CD14-positive monocyte (primary cell): ENCODE data around the gene ARID4B. TPM values are rescaled to one million over a fixed set of nuclear protein-coding genes. Genes with fewer than 3 reads are reported as not detected.

Experiments used
- DNase-seq, 3 donors: peaks; one replicate each; pipeline ENCODE4 v3.0.0-alpha.2; 2011 to 2022
- H2AFZ ChIP-seq: 2 replicates; pipeline ENCODE4 v1.6.0; 2012; ENCODE audit warnings: mild to moderate bottlenecking, low read depth, low read length, inconsistent platforms; ENCODE audit not compliant: insufficient read depth, poor library complexity, severe bottlenecking
- H3K27ac ChIP-seq, 2 donors: 1 replicate in 1 of 2; 2 replicates in 1 of 2; pipeline ENCODE4 v1.5.1; 2012 to 2013; ENCODE audit warnings: low read length in 2 of 2, control low read depth in 1 of 2, inconsistent platforms in 1 of 2, low read depth in 1 of 2, mild to moderate bottlenecking in 1 of 2
- H3K27me3 ChIP-seq, 2 donors: one replicate each; pipeline versions ENCODE4 v1.6.0 to v1.6.1; 2011 to 2013; ENCODE audit warnings: low read length in 2 of 2; ENCODE audit not compliant: control insufficient read depth in 2 of 2, insufficient read depth in 2 of 2
- H3K36me3 ChIP-seq, 2 donors: replicated peaks in 1 of 2; 1 replicate in 1 of 2; 2 replicates in 1 of 2; pipeline versions ENCODE4 v1.5.1 to v1.6.1; 2012 to 2013; ENCODE audit warnings: low read length in 2 of 2, control low read depth in 1 of 2, inconsistent platforms in 1 of 2, mild to moderate bottlenecking in 1 of 2; ENCODE audit not compliant: insufficient read depth in 2 of 2, control insufficient read depth in 1 of 2
- H3K4me1 ChIP-seq, 2 donors: 1 replicate in 1 of 2; 2 replicates in 1 of 2; pipeline versions ENCODE4 v1.5.1 to v1.6.1; 2012 to 2013; ENCODE audit warnings: low read length in 2 of 2, control low read depth in 1 of 2, inconsistent platforms in 1 of 2, mild to moderate bottlenecking in 1 of 2, moderate library complexity in 1 of 2; ENCODE audit not compliant: insufficient read depth in 2 of 2, control insufficient read depth in 1 of 2
- H3K4me2 ChIP-seq: replicated peaks from 2 replicates; pipeline ENCODE3; 2012; ENCODE audit warnings: low read length, moderate library complexity, mild to moderate bottlenecking; ENCODE audit not compliant: poor library complexity, severe bottlenecking; ENCODE audit errors: extremely low read depth
- H3K4me3 ChIP-seq, 3 experiments: fragments of 200-600 bp in 1 of 3; sonication (generic) in 1 of 3; replicated peaks in 1 of 3; 1 replicate in 2 of 3; 2 replicates in 1 of 3; pipeline ENCODE4 v1.5.1; 2011 to 2013; ENCODE audit warnings: low read length in 3 of 3, mild to moderate bottlenecking in 3 of 3, control low read depth in 2 of 3, low read depth in 2 of 3, inconsistent platforms in 1 of 3, moderate library complexity in 1 of 3
- H3K79me2 ChIP-seq: 2 replicates; pipeline ENCODE4 v1.6.0; 2012; ENCODE audit warnings: mild to moderate bottlenecking, control low read depth, inconsistent platforms, low read length, moderate library complexity; ENCODE audit not compliant: insufficient read depth
- H3K9ac ChIP-seq: 2 replicates; pipeline ENCODE4 v1.6.0; 2017; ENCODE audit warnings: low read length, mild to moderate bottlenecking; ENCODE audit not compliant: insufficient read depth, poor library complexity, severe bottlenecking
- H3K9me3 ChIP-seq, 2 donors: replicated peaks in 1 of 2; 1 replicate in 1 of 2; 2 replicates in 1 of 2; pipeline versions ENCODE4 v1.5.1 to v1.6.1; 2012 to 2013; ENCODE audit warnings: low read length in 2 of 2, control low read depth in 1 of 2; ENCODE audit not compliant: control insufficient read depth in 1 of 2, insufficient read depth in 1 of 2
- H4K20me1 ChIP-seq: 2 replicates; pipeline ENCODE4 v1.6.0; 2012; ENCODE audit warnings: mild to moderate bottlenecking, low read length, control low read depth, moderate library complexity; ENCODE audit not compliant: insufficient read depth
- H3K27ac Mint-ChIP-seq, 7 donors: one replicate each; pipeline ENCODE4 v1.8.0; 2020; ENCODE audit warnings: mild to moderate bottlenecking in 7 of 7, mixed read lengths in 7 of 7, moderate library complexity in 6 of 7, inconsistent platforms in 2 of 7
- H3K27me3 Mint-ChIP-seq, 3 donors: one replicate each; pipeline ENCODE4 v1.8.0; 2021 to 2022; ENCODE audit warnings: low read depth in 3 of 3, mild to moderate bottlenecking in 3 of 3, mixed read lengths in 3 of 3, moderate library complexity in 3 of 3, inconsistent platforms in 1 of 3
- H3K36me3 Mint-ChIP-seq, 2 donors: one replicate each; pipeline ENCODE4 v1.8.0; 2020; ENCODE audit warnings: mixed read lengths in 2 of 2, inconsistent platforms in 1 of 2, mild to moderate bottlenecking in 1 of 2
- H3K4me1 Mint-ChIP-seq: one replicate; pipeline ENCODE4 v1.8.0; 2020; ENCODE audit warnings: mild to moderate bottlenecking, mixed read lengths
- H3K4me3 Mint-ChIP-seq, 2 donors: one replicate each; pipeline ENCODE4 v1.8.0; 2020; ENCODE audit warnings: mild to moderate bottlenecking in 2 of 2, mixed read lengths in 2 of 2, moderate library complexity in 1 of 2
- H3K9me3 Mint-ChIP-seq, 7 donors: one replicate each; pipeline ENCODE4 v1.8.0; 2020 to 2022; ENCODE audit warnings: mixed read lengths in 7 of 7, mild to moderate bottlenecking in 6 of 7, moderate library complexity in 6 of 7, inconsistent platforms in 2 of 7
- CTCF ChIP-seq: fragments of 200-600 bp; IDR thresholded peaks from one replicate; pipeline ENCODE4 v1.8.0; 2022; ENCODE audit warnings: antibody characterized with exemption, mild to moderate bottlenecking
- WGBS: methylation state at CpG from one replicate; pipeline ENCODE4 v1.1.5; 2013; ENCODE audit warnings: missing lambda C conversion rate; ENCODE audit not compliant: insufficient coverage; 5-methylcytosine and 5-hydroxymethylcytosine counted together
- intact Hi-C, 2 donors: fragments of 100-400 bp; cut with micrococcal nuclease; formaldehyde crosslinking; loops; one replicate each; pipeline versions ENCODE4 v1.15.0 to v1.15.1; 2023
- polyA plus RNA-seq, 3 donors: library from polyadenylated mRNA; depleted of rRNA in 1 of 3; unstranded in 2 of 3; stranded (reverse) in 1 of 3; fragments of 300-500 nt in 2 of 3; fragments of >200 nt in 1 of 3; fragmentation: Illumina TruSeq in 2 of 3; gene quantifications; 1 replicate in 2 of 3; 2 replicates in 1 of 3; pipeline ENCODE4 v1.2.3, GENCODE V29; 2012 to 2021
- small RNA-seq: library from RNA; depleted of rRNA; stranded (forward); fragments of <200 nt; gene quantifications from one replicate; pipeline ENCODE3, GENCODE V24; 2012; ENCODE audit warnings: low read depth; ENCODE audit not compliant: insufficient read length

Gene ARID4B
- polyA plus RNA-seq, 3 donors: 9.3 to 15.4 (median 11.1) TPM

GRCh38 chr1:235124111-235124510 is 203.9 kb downstream of the ARID4B start:
- no peaks in the 10 kb centered on the region for H3K9me3 ChIP-seq
- peaks cover 29% of the 10 kb centered on the region for H3K4me1 Mint-ChIP-seq
- peak overlapping the region in 1 of 2 donors; percentile 51 for H3K27ac ChIP-seq
- H3K36me3 Mint-ChIP-seq: peaks cover 38 to 61% of the 10 kb centered on the region in 2 donors
- H4K20me1 ChIP-seq: peaks cover 78% of the 10 kb centered on the region
- peaks cover 0 to 1% (median 0%) of the 10 kb centered on the region in 3 donors for H3K27me3 Mint-ChIP-seq
- no peak overlapping the region for H3K4me3 Mint-ChIP-seq
- H3K4me1 ChIP-seq: peaks cover 16 to 24% of the 10 kb centered on the region in 2 donors
- no peak for DNase-seq
- TF ChIP-seq CTCF: no peak
- WGBS: 96% methylated on average over 3 of the region's 9 CpGs
- H3K9ac ChIP-seq: no peak overlapping the region
- peaks cover 87% of the 10 kb centered on the region for H3K79me2 ChIP-seq
- no peak overlapping the region for H3K4me3 ChIP-seq
- no peak overlapping the region for H3K4me2 ChIP-seq
- intact Hi-C loops: loop anchor here in 1 of 2 donors (10.0 kb wide), 1 partner anchor 201 kb away; the partner anchor contains the start of genes ARID4B and GGPS1
- H3K9me3 Mint-ChIP-seq: no peaks in the 10 kb centered on the region
- no peak overlapping the region for H2AFZ ChIP-seq
- peaks cover 21 to 55% of the 10 kb centered on the region in 2 donors for H3K36me3 ChIP-seq
- H3K27ac Mint-ChIP-seq: peak overlapping the region in 2 of 7 donors; percentile 26 to 30
- no peaks in the 10 kb centered on the region for H3K27me3 ChIP-seq

GRCh38 chr1:235122348-235122747 is 205.6 kb downstream of the ARID4B start:
- Histone ChIP-seq H3K27me3 (no peaks in the 10 kb centered on the region), H3K9ac (no peak overlapping the region), H4K20me1 (peaks cover 84% of the 10 kb centered on the region), H3K4me2 (no peak overlapping the region), H3K4me1 (peaks cover 6 to 9% of the 10 kb centered on the region in 2 donors), H3K36me3 (peaks cover 39 to 72% of the 10 kb centered on the region in 2 donors), H3K4me3 (no peak overlapping the region), H3K27ac (peak overlapping the region in 1 of 2 donors; percentile 51), H3K9me3 (no peaks in the 10 kb centered on the region), H3K79me2 (peaks cover 87% of the 10 kb centered on the region), H2AFZ (no peak overlapping the region)
- peaks cover 23% of the 10 kb centered on the region for H3K4me1 Mint-ChIP-seq
- no peaks in the 10 kb centered on the region for H3K9me3 Mint-ChIP-seq
- H3K36me3 Mint-ChIP-seq: peaks cover 55 to 79% of the 10 kb centered on the region in 2 donors
- H3K27me3 Mint-ChIP-seq: peaks cover 0 to 1% (median 0%) of the 10 kb centered on the region in 3 donors
- WGBS: no CpG with 5 or more reads among the region's 1 CpG
- H3K27ac Mint-ChIP-seq: peak overlapping the region in 1 of 7 donors; percentile 16
- no peak for DNase-seq
- no peak for TF ChIP-seq CTCF
- intact Hi-C loops: loop anchor here in 1 of 2 donors (10.0 kb wide), 1 partner anchor 202 kb away; the partner anchor contains the start of genes ARID4B and GGPS1
- no peak overlapping the region for H3K4me3 Mint-ChIP-seq

Small RNA genes lying within 50 kb of the gene (small RNA-seq; reads per million reads assigned to genes)
- gene AL391994.1 (not detected), gene MIR4753 (not detected), gene SNORA14B (140 reads per million, percentile 97 among the genes with 10 or more reads in this experiment)

Other genes starting within 250 kb of the ARID4B start
- gene TOMM20, start 199.3 kb downstream of the ARID4B start, polyA plus RNA-seq: 10 to 100 TPM; 26.5 to 34.8 (median 31.5) TPM
- 10 to 100 TPM; 20.5 to 25.7 (median 22.5) TPM for gene RBM34, start 166.9 kb downstream of the ARID4B start, polyA plus RNA-seq
- gene GGPS1, start 391 bp upstream of the ARID4B start, polyA plus RNA-seq: 10 to 100 TPM in 2 of 3 donors, 1 to 10 TPM in 1; 7.9 to 53.0 (median 45.8) TPM
- gene TBCE, start 39.2 kb upstream of the ARID4B start, polyA plus RNA-seq: 10 to 100 TPM; 15.4 to 19.4 (median 17.6) TPM
- gene B3GALNT2, start 176.3 kb upstream of the ARID4B start, polyA plus RNA-seq: 10 to 100 TPM in 2 of 3 donors, 1 to 10 TPM in 1; 8.9 to 11.8 (median 10.4) TPM